Neural cell (in vitro differentiated cells): Measurements from ENCODE around the gene LMCD1.

Experiments
- EZH2 ChIP-seq: fragments of 200-600, 300-800 bp; shearing (Covaris generic), sonication (generic); IDR thresholded peaks from 2 replicates; pipeline ENCODE4 v1.6.1; 2014; ENCODE audit warnings: antibody characterized with exemption, low read length, borderline replicate concordance, mild to moderate bottlenecking; ENCODE audit not compliant: insufficient read depth, poor library complexity, severe bottlenecking
- POLR2AphosphoS5 ChIP-seq: IDR thresholded peaks from 2 replicates; pipeline ENCODE4 v1.6.1; 2012
- SMC3 ChIP-seq: fragments of 450-650 bp; conservative IDR thresholded peaks from 2 replicates; pipeline ENCODE4 v1.6.1; 2014; ENCODE audit warnings: antibody characterized with exemption, mild to moderate bottlenecking, moderate library complexity; ENCODE audit not compliant: poor library complexity
- TF ChIP-seq, protein P1 (sequence below): fragments of 450-650 bp; IDR thresholded peaks from 2 replicates; pipeline ENCODE4 v1.5.1; 2014; ENCODE audit warnings: antibody characterized with exemption, mild to moderate bottlenecking, moderate library complexity; ENCODE audit not compliant: poor library complexity, severe bottlenecking
- TF ChIP-seq, protein P2 (sequence below): IDR thresholded peaks from 2 replicates; pipeline ENCODE4 v1.6.1; 2012; ENCODE audit warnings: borderline replicate concordance

DNA sequence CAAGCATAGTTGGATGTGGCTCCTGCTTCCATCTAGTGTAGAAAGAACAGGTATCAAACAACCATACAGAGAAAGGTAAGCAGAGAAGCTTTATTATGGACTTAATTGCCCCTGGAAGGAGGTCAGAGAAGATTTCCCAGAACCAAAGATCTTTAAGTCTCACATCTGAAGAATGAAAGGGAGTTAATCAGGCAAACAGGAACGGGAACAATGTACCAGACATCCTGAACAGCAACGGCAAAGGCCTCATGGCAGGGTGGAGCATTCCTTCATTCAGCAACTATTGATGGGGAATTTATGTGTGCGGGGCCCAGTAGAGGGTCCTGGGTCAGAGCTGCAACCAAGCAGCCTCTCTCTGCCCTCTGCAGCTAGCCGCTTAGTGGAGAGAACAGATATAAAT is 61.5 kb downstream of the LMCD1 start:
- TF ChIP-seq, protein P1, sequence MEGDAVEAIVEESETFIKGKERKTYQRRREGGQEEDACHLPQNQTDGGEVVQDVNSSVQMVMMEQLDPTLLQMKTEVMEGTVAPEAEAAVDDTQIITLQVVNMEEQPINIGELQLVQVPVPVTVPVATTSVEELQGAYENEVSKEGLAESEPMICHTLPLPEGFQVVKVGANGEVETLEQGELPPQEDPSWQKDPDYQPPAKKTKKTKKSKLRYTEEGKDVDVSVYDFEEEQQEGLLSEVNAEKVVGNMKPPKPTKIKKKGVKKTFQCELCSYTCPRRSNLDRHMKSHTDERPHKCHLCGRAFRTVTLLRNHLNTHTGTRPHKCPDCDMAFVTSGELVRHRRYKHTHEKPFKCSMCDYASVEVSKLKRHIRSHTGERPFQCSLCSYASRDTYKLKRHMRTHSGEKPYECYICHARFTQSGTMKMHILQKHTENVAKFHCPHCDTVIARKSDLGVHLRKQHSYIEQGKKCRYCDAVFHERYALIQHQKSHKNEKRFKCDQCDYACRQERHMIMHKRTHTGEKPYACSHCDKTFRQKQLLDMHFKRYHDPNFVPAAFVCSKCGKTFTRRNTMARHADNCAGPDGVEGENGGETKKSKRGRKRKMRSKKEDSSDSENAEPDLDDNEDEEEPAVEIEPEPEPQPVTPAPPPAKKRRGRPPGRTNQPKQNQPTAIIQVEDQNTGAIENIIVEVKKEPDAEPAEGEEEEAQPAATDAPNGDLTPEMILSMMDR, result no peak
- TF ChIP-seq SMC3, result no peak
- no peak for TF ChIP-seq POLR2AphosphoS5
- TF ChIP-seq, protein P2, sequence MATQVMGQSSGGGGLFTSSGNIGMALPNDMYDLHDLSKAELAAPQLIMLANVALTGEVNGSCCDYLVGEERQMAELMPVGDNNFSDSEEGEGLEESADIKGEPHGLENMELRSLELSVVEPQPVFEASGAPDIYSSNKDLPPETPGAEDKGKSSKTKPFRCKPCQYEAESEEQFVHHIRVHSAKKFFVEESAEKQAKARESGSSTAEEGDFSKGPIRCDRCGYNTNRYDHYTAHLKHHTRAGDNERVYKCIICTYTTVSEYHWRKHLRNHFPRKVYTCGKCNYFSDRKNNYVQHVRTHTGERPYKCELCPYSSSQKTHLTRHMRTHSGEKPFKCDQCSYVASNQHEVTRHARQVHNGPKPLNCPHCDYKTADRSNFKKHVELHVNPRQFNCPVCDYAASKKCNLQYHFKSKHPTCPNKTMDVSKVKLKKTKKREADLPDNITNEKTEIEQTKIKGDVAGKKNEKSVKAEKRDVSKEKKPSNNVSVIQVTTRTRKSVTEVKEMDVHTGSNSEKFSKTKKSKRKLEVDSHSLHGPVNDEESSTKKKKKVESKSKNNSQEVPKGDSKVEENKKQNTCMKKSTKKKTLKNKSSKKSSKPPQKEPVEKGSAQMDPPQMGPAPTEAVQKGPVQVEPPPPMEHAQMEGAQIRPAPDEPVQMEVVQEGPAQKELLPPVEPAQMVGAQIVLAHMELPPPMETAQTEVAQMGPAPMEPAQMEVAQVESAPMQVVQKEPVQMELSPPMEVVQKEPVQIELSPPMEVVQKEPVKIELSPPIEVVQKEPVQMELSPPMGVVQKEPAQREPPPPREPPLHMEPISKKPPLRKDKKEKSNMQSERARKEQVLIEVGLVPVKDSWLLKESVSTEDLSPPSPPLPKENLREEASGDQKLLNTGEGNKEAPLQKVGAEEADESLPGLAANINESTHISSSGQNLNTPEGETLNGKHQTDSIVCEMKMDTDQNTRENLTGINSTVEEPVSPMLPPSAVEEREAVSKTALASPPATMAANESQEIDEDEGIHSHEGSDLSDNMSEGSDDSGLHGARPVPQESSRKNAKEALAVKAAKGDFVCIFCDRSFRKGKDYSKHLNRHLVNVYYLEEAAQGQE, result no peak
- no peak for TF ChIP-seq EZH2
